Activated naive CD4-positive, alpha-beta T cell treated with anti-CD3 and anti-CD28 coated beads, Interleukin-2, amount 50 U/mL, for 24 hours (primary cell): ENCODE data around the gene FAM184A.
A peak's percentile ranks its signal among the peaks of the same experiment; 100 is the strongest.

Experiments
- H3K27ac Mint-ChIP-seq: one replicate; pipeline ENCODE4 v1.8.0; 2021; ENCODE audit warnings: mild to moderate bottlenecking, mixed read lengths
- H3K27me3 Mint-ChIP-seq: one replicate; pipeline ENCODE4 v1.8.0; 2021; ENCODE audit warnings: mixed read lengths
- H3K36me3 Mint-ChIP-seq: one replicate; pipeline ENCODE4 v1.8.0; 2021; ENCODE audit warnings: mixed read lengths
- H3K4me1 Mint-ChIP-seq: one replicate; pipeline ENCODE4 v1.8.0; 2021; ENCODE audit warnings: mixed read lengths
- H3K4me3 Mint-ChIP-seq: one replicate; pipeline ENCODE4 v1.8.0; 2021; ENCODE audit warnings: mild to moderate bottlenecking, mixed read lengths
- H3K9me3 Mint-ChIP-seq: one replicate; pipeline ENCODE4 v1.8.0; 2021; ENCODE audit warnings: mixed read lengths

Gene FAM184A

GRCh38 chr6:119044255-119044654 lies 34.2 kb downstream of the FAM184A start:
- Mint-ChIP-seq H3K9me3 (no peaks in the 10 kb centered on the region), H3K27me3 (no peaks in the 10 kb centered on the region), H3K4me3 (no peak overlapping the region), H3K4me1 (peaks cover 42% of the 10 kb centered on the region), H3K27ac (no peak overlapping the region), H3K36me3 (peaks cover 4% of the 10 kb centered on the region)

GRCh38 chr6:119043783-119044182 lies 34.7 kb downstream of the FAM184A start:
- peaks cover 42% of the 10 kb centered on the region for H3K4me1 Mint-ChIP-seq
- no peaks in the 10 kb centered on the region for H3K27me3 Mint-ChIP-seq
- no peaks in the 10 kb centered on the region for H3K9me3 Mint-ChIP-seq
- H3K4me3 Mint-ChIP-seq: no peak overlapping the region
- H3K36me3 Mint-ChIP-seq: peaks cover 6% of the 10 kb centered on the region
- H3K27ac Mint-ChIP-seq: peak overlapping the region; percentile 3

GRCh38 chr6:119043265-119043664 lies 35.2 kb downstream of the FAM184A start:
- Mint-ChIP-seq H3K4me1 (peaks cover 38% of the 10 kb centered on the region), H3K36me3 (peaks cover 5% of the 10 kb centered on the region), H3K9me3 (no peaks in the 10 kb centered on the region), H3K27ac (peak overlapping the region; percentile 4), H3K27me3 (no peaks in the 10 kb centered on the region), H3K4me3 (no peak overlapping the region)

GRCh38 chr6:119040636-119041035 lies 37.8 kb downstream of the FAM184A start:
- Mint-ChIP-seq H3K27ac (no peak overlapping the region), H3K4me1 (peaks cover 18% of the 10 kb centered on the region), H3K36me3 (peaks cover 5% of the 10 kb centered on the region), H3K9me3 (no peaks in the 10 kb centered on the region), H3K27me3 (no peaks in the 10 kb centered on the region), H3K4me3 (no peak overlapping the region)

- Mint-ChIP-seq H3K4me1 (peaks cover 16% of the 10 kb centered on the region), H3K4me3 (no peak overlapping the region), H3K36me3 (peaks cover 5% of the 10 kb centered on the region)
Measured at GRCh38 chr6:119040229-119040628, 38.2 kb downstream of the FAM184A start.

GRCh38 chr6:119037941-119038623 lies 40.4 kb downstream of the FAM184A start:
- Mint-ChIP-seq H3K36me3 (peaks cover 5% of the 10 kb centered on the region), H3K27me3 (no peaks in the 10 kb centered on the region), H3K4me1 (peaks cover 3% of the 10 kb centered on the region), H3K9me3 (no peaks in the 10 kb centered on the region), H3K4me3 (no peak overlapping the region), H3K27ac (no peak overlapping the region)

More at GRCh38 chr6:119040229-119040628, 38.2 kb downstream of the FAM184A start:
- Mint-ChIP-seq H3K27me3 (no peaks in the 10 kb centered on the region), H3K9me3 (no peaks in the 10 kb centered on the region), H3K27ac (no peak overlapping the region)

- Mint-ChIP-seq H3K27me3 (no peaks in the 10 kb centered on the region), H3K27ac (no peak overlapping the region), H3K4me1 (no peaks in the 10 kb centered on the region), H3K4me3 (no peak overlapping the region), H3K9me3 (no peaks in the 10 kb centered on the region), H3K36me3 (peaks cover 5% of the 10 kb centered on the region)
Measured at GRCh38 chr6:119037264-119037663, 41.2 kb downstream of the FAM184A start.

- Mint-ChIP-seq H3K36me3 (peaks cover 5% of the 10 kb centered on the region), H3K27me3 (no peaks in the 10 kb centered on the region), H3K9me3 (no peaks in the 10 kb centered on the region), H3K27ac (no peak overlapping the region), H3K4me1 (no peaks in the 10 kb centered on the region), H3K4me3 (no peak overlapping the region)
Measured at GRCh38 chr6:119036081-119036480, 42.4 kb downstream of the FAM184A start.

- Mint-ChIP-seq H3K27ac (no peak overlapping the region), H3K36me3 (peaks cover 5% of the 10 kb centered on the region), H3K4me1 (no peaks in the 10 kb centered on the region)
Measured at GRCh38 chr6:119035459-119035858, 43.0 kb downstream of the FAM184A start.

GRCh38 chr6:119034827-119035458 lies 43.5 kb downstream of the FAM184A start:
- no peak overlapping the region for H3K27ac Mint-ChIP-seq
- no peaks in the 10 kb centered on the region for H3K4me1 Mint-ChIP-seq
- H3K9me3 Mint-ChIP-seq: no peaks in the 10 kb centered on the region
- no peak overlapping the region for H3K4me3 Mint-ChIP-seq
- H3K36me3 Mint-ChIP-seq: peaks cover 5% of the 10 kb centered on the region
- H3K27me3 Mint-ChIP-seq: no peaks in the 10 kb centered on the region

More at GRCh38 chr6:119035459-119035858, 43.0 kb downstream of the FAM184A start:
- Mint-ChIP-seq H3K9me3 (no peaks in the 10 kb centered on the region), H3K4me3 (no peak overlapping the region), H3K27me3 (no peaks in the 10 kb centered on the region)

- no peaks in the 10 kb centered on the region for H3K27me3 Mint-ChIP-seq
- H3K4me3 Mint-ChIP-seq: no peak overlapping the region
Measured at GRCh38 chr6:119032428-119032827, 46.0 kb downstream of the FAM184A start.

GRCh38 chr6:119030759-119031158 lies 47.7 kb downstream of the FAM184A start:
- Mint-ChIP-seq H3K27me3 (no peaks in the 10 kb centered on the region), H3K4me1 (no peaks in the 10 kb centered on the region), H3K9me3 (no peaks in the 10 kb centered on the region), H3K27ac (no peak overlapping the region), H3K36me3 (peaks cover 2% of the 10 kb centered on the region), H3K4me3 (no peak overlapping the region)

More at GRCh38 chr6:119032428-119032827, 46.0 kb downstream of the FAM184A start:
- no peaks in the 10 kb centered on the region for H3K9me3 Mint-ChIP-seq
- H3K36me3 Mint-ChIP-seq: peaks cover 2% of the 10 kb centered on the region
- H3K27ac Mint-ChIP-seq: no peak overlapping the region
- no peaks in the 10 kb centered on the region for H3K4me1 Mint-ChIP-seq

GRCh38 chr6:119028091-119028490 lies 50.4 kb downstream of the FAM184A start:
- Mint-ChIP-seq H3K4me1 (no peaks in the 10 kb centered on the region), H3K27ac (no peak overlapping the region), H3K4me3 (no peak overlapping the region), H3K9me3 (no peaks in the 10 kb centered on the region), H3K36me3 (peaks cover 6% of the 10 kb centered on the region), H3K27me3 (no peaks in the 10 kb centered on the region)

GRCh38 chr6:119027465-119027864 lies 51.0 kb downstream of the FAM184A start:
- Mint-ChIP-seq H3K4me1 (no peaks in the 10 kb centered on the region), H3K4me3 (no peak overlapping the region), H3K9me3 (no peaks in the 10 kb centered on the region), H3K27me3 (no peaks in the 10 kb centered on the region), H3K27ac (no peak overlapping the region), H3K36me3 (peaks cover 6% of the 10 kb centered on the region)

GRCh38 chr6:119026822-119027221 lies 51.6 kb downstream of the FAM184A start:
- H3K36me3 Mint-ChIP-seq: peaks cover 6% of the 10 kb centered on the region
- H3K27me3 Mint-ChIP-seq: no peaks in the 10 kb centered on the region
- no peak overlapping the region for H3K27ac Mint-ChIP-seq
- H3K9me3 Mint-ChIP-seq: no peaks in the 10 kb centered on the region
- H3K4me1 Mint-ChIP-seq: no peaks in the 10 kb centered on the region
- H3K4me3 Mint-ChIP-seq: no peak overlapping the region

- Mint-ChIP-seq H3K36me3 (peaks cover 6% of the 10 kb centered on the region), H3K27ac (no peak overlapping the region), H3K4me1 (no peaks in the 10 kb centered on the region), H3K27me3 (no peaks in the 10 kb centered on the region), H3K9me3 (no peaks in the 10 kb centered on the region), H3K4me3 (no peak overlapping the region)
Measured at GRCh38 chr6:119025793-119026192, 52.7 kb downstream of the FAM184A start.
